ENCODE data around the gene CDC25B.
A peak's percentile ranks its signal among the peaks of the same experiment; 100 is the strongest.
"Not testable (repeated sequence)": the region's sequence is repeated elsewhere in the genome, so short reads cannot be mapped to it uniquely, and the experiment has no call there.

CDC25B gene

DNA sequence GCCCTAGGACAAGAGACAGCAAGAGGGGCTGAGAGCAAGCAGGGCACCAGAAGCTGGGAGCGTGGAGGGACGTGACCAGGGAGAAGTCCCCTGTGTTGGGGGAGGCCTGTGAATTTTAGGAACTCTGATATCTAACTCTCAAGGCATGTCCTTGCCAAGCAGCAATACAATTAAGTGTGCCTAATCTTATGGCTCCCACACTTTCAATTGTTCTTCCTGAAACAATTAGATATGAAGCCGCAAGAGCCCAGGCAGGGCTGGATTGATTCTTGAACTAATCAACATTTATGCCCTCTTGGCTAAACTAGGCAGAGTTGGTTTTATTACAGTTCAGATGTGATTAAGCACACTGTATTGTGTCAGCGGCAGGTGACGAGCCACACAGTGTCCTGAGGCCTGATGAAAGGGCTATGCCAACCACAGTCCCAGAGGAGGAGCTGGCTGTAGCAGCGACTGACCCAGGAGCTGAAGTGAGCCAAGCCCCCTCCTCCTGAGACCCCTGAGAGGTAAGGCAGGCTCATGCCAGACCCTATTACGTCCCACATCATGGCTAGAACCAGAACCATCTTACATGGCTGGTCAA lies 46.3 kb downstream of the CDC25B start:
- DNase-seq: peak; percentile 37

DNA sequence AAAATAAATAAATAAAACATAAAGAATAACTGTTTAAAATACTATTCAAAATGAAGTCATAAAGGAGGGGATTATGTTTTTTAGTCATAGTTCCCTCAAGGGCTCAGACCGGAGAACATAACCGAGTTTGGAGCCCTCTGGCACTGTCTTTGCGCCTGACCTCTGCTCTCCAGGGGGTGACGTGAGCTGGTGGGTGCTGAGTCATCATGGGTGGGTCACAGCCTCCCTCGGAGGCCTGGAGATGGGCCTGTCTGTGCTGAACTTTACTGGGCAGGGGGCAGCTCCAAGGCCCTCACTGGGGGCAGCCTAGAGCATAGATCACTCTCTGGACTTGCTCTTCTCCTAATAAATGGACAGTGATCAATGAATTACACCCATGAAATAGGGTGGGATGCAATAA lies 47.4 kb downstream of the CDC25B start:
- no peak overlapping the region for H3K4ac ChIP-seq (ENCODE audit: low read depth, low read length)
- WGBS (ENCODE audit: extremely low coverage, insufficient coverage, low lambda C conversion rate): no CpG with 5 or more reads among the region's 5 CpGs
- H3K36me3 ChIP-seq (ENCODE audit: control insufficient read depth, insufficient read depth, low read length): no peaks in the 10 kb centered on the region
- H3K4me2 ChIP-seq (ENCODE audit: low read length): no peak overlapping the region
- peaks cover 3% of the 10 kb centered on the region for H3K79me2 ChIP-seq (ENCODE audit: control insufficient read depth, insufficient read depth, low read length)
- H3K27me3 ChIP-seq (ENCODE audit: insufficient read depth, low read length, poor library complexity): no peaks in the 10 kb centered on the region
- no peak overlapping the region for H2AK5ac ChIP-seq (ENCODE audit: low read length)
- no peak overlapping the region for H3K27ac ChIP-seq (ENCODE audit: low read depth, low read length)
- H2BK5ac ChIP-seq (ENCODE audit: low read length): no peak overlapping the region
- H3K23ac ChIP-seq (ENCODE audit: low read length): no peak overlapping the region
- H2BK120ac ChIP-seq (ENCODE audit: low read depth, low read length): no peak overlapping the region
- H2BK15ac ChIP-seq (replicated peaks; ENCODE audit: low read depth): no peak overlapping the region
- peaks cover 7% of the 10 kb centered on the region for H3K79me1 ChIP-seq (ENCODE audit: low read length)
- no peak overlapping the region for H3K18ac ChIP-seq (ENCODE audit: low read length)
- H4K8ac ChIP-seq (ENCODE audit: low read depth, low read length): no peak overlapping the region
- H3K4me3 ChIP-seq (ENCODE audit: low read length): no peak overlapping the region
- H3K56ac ChIP-seq (ENCODE audit: low read length): no peak overlapping the region
- H3K4me1 ChIP-seq (ENCODE audit: control insufficient read depth, low read depth, low read length): peaks cover 4% of the 10 kb centered on the region
- no peak for DNase-seq
- no peak overlapping the region for H4K5ac ChIP-seq (ENCODE audit: low read length)
- no peak overlapping the region for H3K9ac ChIP-seq (ENCODE audit: low read length)

More for the DNA sequence above, 46.3 kb downstream of the CDC25B start:
- Histone ChIP-seq H3K9ac (ENCODE audit: low read length) (no peak overlapping the region), H4K5ac (ENCODE audit: low read length) (no peak overlapping the region), H4K8ac (ENCODE audit: low read depth, low read length) (no peak overlapping the region), H3K79me2 (ENCODE audit: control insufficient read depth, insufficient read depth, low read length) (no peaks in the 10 kb centered on the region), H3K4me3 (ENCODE audit: low read length) (no peak overlapping the region), H2BK120ac (ENCODE audit: low read depth, low read length) (no peak overlapping the region), H3K4me1 (ENCODE audit: control insufficient read depth, low read depth, low read length) (peaks cover 2% of the 10 kb centered on the region), H3K27ac (ENCODE audit: low read depth, low read length) (no peak overlapping the region), H3K23ac (ENCODE audit: low read length) (no peak overlapping the region), H3K56ac (ENCODE audit: low read length) (peak overlapping the region; percentile 58), H3K79me1 (ENCODE audit: low read length) (peaks cover 2% of the 10 kb centered on the region), H3K4ac (ENCODE audit: low read depth, low read length) (no peak overlapping the region), H2BK15ac (replicated peaks; ENCODE audit: low read depth) (no peak overlapping the region), H2BK5ac (ENCODE audit: low read length) (no peak overlapping the region), H3K36me3 (ENCODE audit: control insufficient read depth, insufficient read depth, low read length) (no peaks in the 10 kb centered on the region), H3K4me2 (ENCODE audit: low read length) (no peak overlapping the region), H3K18ac (ENCODE audit: low read length) (no peak overlapping the region), H2AK5ac (ENCODE audit: low read length) (no peak overlapping the region), H3K27me3 (ENCODE audit: insufficient read depth, low read length, poor library complexity) (no peaks in the 10 kb centered on the region)
- no CpG with 5 or more reads among the region's 7 CpGs for WGBS (ENCODE audit: extremely low coverage, insufficient coverage, low lambda C conversion rate)

DNA sequence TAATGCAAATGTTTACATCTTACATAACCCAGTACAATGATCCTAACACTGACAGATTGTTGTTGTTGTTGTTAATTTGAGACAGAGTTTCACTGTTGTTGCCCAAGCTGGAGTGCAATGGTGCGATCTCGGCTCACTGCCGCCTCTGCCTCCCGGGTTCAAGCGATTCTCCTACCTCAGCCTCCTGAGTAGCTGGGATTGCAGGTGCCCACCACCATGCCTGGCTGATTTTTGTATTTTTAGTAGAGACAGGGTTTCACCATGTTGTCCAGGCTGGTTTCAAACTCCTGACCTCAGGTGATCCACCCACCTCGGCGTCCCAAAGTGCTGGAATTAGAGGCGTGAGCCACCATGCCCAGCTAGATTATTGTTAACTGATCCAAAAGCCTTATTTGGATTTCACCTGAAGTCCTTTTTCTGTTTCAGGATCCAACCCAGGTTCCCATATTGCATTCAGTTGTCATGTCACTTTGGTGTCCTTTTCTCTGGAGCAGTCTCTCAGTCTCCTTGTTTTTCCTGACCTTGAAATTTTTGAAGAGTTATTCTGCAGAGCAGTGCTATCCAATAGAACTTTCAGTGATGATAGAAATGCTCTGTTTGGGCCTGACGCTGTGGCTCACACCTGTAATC lies 48.0 kb downstream of the CDC25B start:
- H2BK5ac ChIP-seq (ENCODE audit: low read length); H3K4me2 ChIP-seq (ENCODE audit: low read length); H3K79me2 ChIP-seq (ENCODE audit: control insufficient read depth, insufficient read depth, low read length); H3K18ac ChIP-seq (ENCODE audit: low read length); H3K9ac ChIP-seq (ENCODE audit: low read length); H3K27me3 ChIP-seq (ENCODE audit: insufficient read depth, low read length, poor library complexity); H3K4ac ChIP-seq (ENCODE audit: low read depth, low read length); H4K8ac ChIP-seq (ENCODE audit: low read depth, low read length); DNase-seq; H3K36me3 ChIP-seq (ENCODE audit: control insufficient read depth, insufficient read depth, low read length); H3K56ac ChIP-seq (ENCODE audit: low read length); H3K23ac ChIP-seq (ENCODE audit: low read length); H2BK15ac ChIP-seq (replicated peaks; ENCODE audit: low read depth); H3K27ac ChIP-seq (ENCODE audit: low read depth, low read length); H2BK120ac ChIP-seq (ENCODE audit: low read depth, low read length); H3K4me3 ChIP-seq (ENCODE audit: low read length); H3K4me1 ChIP-seq (ENCODE audit: control insufficient read depth, low read depth, low read length); H2AK5ac ChIP-seq (ENCODE audit: low read length); H4K5ac ChIP-seq (ENCODE audit: low read length); H3K79me1 ChIP-seq (ENCODE audit: low read length): not testable (repeated sequence)
- WGBS (ENCODE audit: extremely low coverage, insufficient coverage, low lambda C conversion rate): no CpG with 5 or more reads among the region's 9 CpGs

DNA sequence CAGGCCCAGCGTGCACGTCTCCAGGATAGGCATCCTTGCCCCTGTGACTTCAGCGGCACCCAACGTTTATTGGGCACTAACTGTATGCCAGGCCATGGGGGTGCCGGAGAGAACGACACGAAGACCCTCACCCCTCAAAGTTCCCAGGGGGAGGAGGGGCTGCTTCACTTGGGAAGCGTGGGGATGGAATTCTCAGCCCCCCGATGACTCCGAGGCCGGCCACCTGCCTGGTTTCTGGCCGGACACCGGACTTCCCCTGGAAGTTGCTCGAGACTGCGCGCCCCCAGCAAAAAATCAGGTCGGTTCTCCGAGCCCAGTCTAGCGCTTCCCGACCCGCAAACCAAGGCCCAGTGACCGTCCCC lies 50.2 kb downstream of the CDC25B start:
- H2BK5ac ChIP-seq (ENCODE audit: low read length): peak overlapping the region; percentile 21
- peaks cover 9% of the 10 kb centered on the region for H3K79me1 ChIP-seq (ENCODE audit: low read length)
- peak overlapping the region; percentile 13 for H3K4me3 ChIP-seq (ENCODE audit: low read length)
- no peaks in the 10 kb centered on the region for H3K36me3 ChIP-seq (ENCODE audit: control insufficient read depth, insufficient read depth, low read length)
- WGBS (ENCODE audit: extremely low coverage, insufficient coverage, low lambda C conversion rate): no CpG with 5 or more reads among the region's 22 CpGs
- no peak for DNase-seq
- H2BK120ac ChIP-seq (ENCODE audit: low read depth, low read length): no peak overlapping the region
- H4K5ac ChIP-seq (ENCODE audit: low read length): no peak overlapping the region
- no peaks in the 10 kb centered on the region for H3K27me3 ChIP-seq (ENCODE audit: insufficient read depth, low read length, poor library complexity)
- no peak overlapping the region for H2BK15ac ChIP-seq (replicated peaks; ENCODE audit: low read depth)
- peak overlapping the region; percentile 72 for H3K23ac ChIP-seq (ENCODE audit: low read length)
- no peak overlapping the region for H3K18ac ChIP-seq (ENCODE audit: low read length)
- peaks cover 3% of the 10 kb centered on the region for H3K79me2 ChIP-seq (ENCODE audit: control insufficient read depth, insufficient read depth, low read length)
- no peak overlapping the region for H2AK5ac ChIP-seq (ENCODE audit: low read length)
- peak overlapping the region; percentile 61 for H3K4me2 ChIP-seq (ENCODE audit: low read length)
- H3K4ac ChIP-seq (ENCODE audit: low read depth, low read length): no peak overlapping the region
- H4K8ac ChIP-seq (ENCODE audit: low read depth, low read length): no peak overlapping the region
- peaks cover 4% of the 10 kb centered on the region for H3K4me1 ChIP-seq (ENCODE audit: control insufficient read depth, low read depth, low read length)
- no peak overlapping the region for H3K27ac ChIP-seq (ENCODE audit: low read depth, low read length)
- peak overlapping the region; percentile 76 for H3K9ac ChIP-seq (ENCODE audit: low read length)
- H3K56ac ChIP-seq (ENCODE audit: low read length): peak overlapping the region; percentile 87

DNA sequence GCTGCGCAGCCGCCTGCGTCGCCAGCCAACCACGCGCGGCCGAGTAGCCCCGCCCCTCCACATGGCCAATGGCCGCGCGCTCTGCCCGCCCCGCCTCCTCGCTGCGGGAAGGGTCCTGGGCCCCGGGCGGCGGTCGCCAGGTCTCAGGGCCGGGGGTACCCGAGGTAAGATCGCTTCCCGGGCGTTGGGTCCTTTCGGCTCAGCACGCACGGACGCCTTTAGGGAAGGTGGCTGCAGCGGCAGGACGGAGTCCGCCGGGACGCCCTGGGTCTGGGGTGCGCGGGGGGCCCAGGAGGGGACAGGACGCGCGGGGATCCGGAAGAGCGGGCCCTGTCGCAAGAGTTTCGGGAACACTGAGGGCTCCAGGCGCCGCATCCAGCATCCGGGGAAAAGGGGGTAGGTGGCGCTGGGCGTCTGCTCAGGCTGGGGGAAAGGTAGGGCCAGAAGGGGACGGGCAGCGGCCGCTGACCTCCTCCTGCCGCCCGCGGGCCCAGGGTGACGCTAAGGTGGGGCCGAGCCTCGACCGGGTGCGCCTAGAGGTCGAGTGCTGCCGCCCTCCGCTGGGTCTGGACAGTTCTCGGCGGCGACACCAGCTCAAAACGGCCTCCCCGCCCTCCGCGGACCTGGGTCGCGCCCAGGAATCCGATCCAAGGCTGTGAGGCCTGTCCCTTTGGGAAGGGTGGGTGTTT lies 50.8 kb downstream of the CDC25B start, which contains the start of gene MAVS:
MAVS (plus strand) TSS at position 95 of the 689 bp plus-strand sequence. CDS start 7,791 bp downstream, outside the sequence.
- no CpG with 5 or more reads among the region's 72 CpGs for WGBS (ENCODE audit: extremely low coverage, insufficient coverage, low lambda C conversion rate)
- Histone ChIP-seq H3K4ac (ENCODE audit: low read depth, low read length) (no peak within 1 kb of the TSS), H2AK5ac (ENCODE audit: low read length) (no peak within 1 kb of the TSS), H3K23ac (ENCODE audit: low read length) (peak within 1 kb of the TSS; percentile 72), H3K79me1 (ENCODE audit: low read length) (peaks cover 9% of the 10 kb centered on the region), H2BK15ac (replicated peaks; ENCODE audit: low read depth) (no peak within 1 kb of the TSS), H3K9ac (ENCODE audit: low read length) (peak within 1 kb of the TSS; percentile 97), H3K36me3 (ENCODE audit: control insufficient read depth, insufficient read depth, low read length) (no peaks in the 10 kb centered on the region), H2BK120ac (ENCODE audit: low read depth, low read length) (no peak within 1 kb of the TSS), H3K79me2 (ENCODE audit: control insufficient read depth, insufficient read depth, low read length) (peaks cover 3% of the 10 kb centered on the region), H3K18ac (ENCODE audit: low read length) (peak within 1 kb of the TSS; percentile 11), H2BK5ac (ENCODE audit: low read length) (peak within 1 kb of the TSS; percentile 21), H3K27me3 (ENCODE audit: insufficient read depth, low read length, poor library complexity) (no peaks in the 10 kb centered on the region), H3K4me1 (ENCODE audit: control insufficient read depth, low read depth, low read length) (peaks cover 4% of the 10 kb centered on the region), H4K5ac (ENCODE audit: low read length) (no peak within 1 kb of the TSS), H3K4me2 (ENCODE audit: low read length) (peak within 1 kb of the TSS; percentile 82), H3K56ac (ENCODE audit: low read length) (peak within 1 kb of the TSS; percentile 97), H3K4me3 (ENCODE audit: low read length) (peak within 1 kb of the TSS; percentile 80), H4K8ac (ENCODE audit: low read depth, low read length) (no peak within 1 kb of the TSS), H3K27ac (ENCODE audit: low read depth, low read length) (peak within 1 kb of the TSS; percentile 65)
- peak; percentile 85 for DNase-seq
